ELF-1 (cell line): ENCODE data around the gene OR2T29.
"Not testable (repeated sequence)": the region's sequence is repeated elsewhere in the genome, so short reads cannot be mapped to it uniquely, and the experiment has no call there.

Source experiments
- DNase-seq: peaks from one replicate; pipeline ENCODE4 v3.0.0-alpha.2; 2016; ENCODE audit warnings: low read depth, low spot score

Gene OR2T29

DNA sequence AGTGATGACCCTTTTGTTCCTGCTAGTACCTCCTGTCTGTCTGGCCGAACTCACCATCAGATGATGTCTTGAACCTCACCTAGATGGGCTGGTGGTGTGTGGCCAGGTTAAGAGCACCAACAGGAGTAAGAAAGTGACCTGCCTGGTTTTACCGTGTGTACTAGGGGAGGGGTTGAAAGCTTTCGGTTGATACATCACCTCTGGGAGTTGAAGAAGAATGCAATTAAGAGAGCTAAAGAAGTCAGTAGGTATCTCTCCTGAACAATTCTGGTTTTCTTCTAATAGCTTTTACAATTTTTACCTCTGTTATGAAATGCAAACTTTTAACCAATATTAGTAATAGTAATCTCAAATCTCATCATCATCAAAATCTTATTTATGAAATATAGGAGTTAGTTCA is at the start of gene OR2T29:
Gene OR2T29 (minus strand): TSS at position 101 of the 400 bp plus-strand sequence. CDS start 3,281 bp downstream, outside the sequence.
- DNase-seq, result not testable (repeated sequence)

- no peak for DNase-seq
Observed at GRCh38 chr1:248611883-248612414, 49.4 kb upstream of the OR2T29 start.

DNA sequence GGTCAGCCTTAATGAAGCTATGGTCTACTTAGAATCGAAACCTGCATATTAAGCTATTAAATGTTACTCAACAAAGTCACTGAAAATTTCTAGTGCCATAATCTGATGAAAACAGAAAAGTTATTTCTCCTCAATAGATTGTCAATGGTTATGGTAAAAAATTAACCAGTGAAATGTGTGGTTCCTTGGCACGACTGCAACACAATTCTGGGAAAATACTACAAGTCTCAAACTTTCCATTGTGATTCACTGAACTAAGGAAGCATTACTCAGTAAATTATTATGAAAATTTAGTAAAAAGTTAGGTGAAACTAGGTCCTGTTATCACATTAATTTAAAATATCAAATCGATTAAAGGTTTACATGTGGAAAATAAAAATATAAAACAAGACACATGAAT is 47.7 kb upstream of the OR2T29 start:
- no peak for DNase-seq

DNA sequence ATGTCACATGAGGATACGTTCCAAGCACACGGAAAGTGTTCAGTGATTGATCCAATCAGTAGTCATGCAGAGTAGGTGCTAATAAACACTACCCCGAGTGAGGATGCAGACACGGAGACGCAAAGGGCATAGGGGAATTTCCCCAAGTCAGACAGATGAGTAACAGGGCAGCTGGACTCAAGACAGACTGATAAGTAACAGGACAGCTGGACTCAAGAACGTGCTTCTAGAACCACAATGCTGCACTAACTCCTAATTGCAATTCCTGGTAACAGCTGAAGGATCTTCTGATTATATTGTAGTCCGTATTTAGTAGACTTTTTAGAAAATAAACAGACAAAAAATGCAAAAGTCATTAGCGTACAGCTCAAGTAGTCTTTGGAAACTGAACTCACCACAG is 36.8 kb upstream of the OR2T29 start:
- DNase-seq, result no peak

- no peak for DNase-seq
Observed at GRCh38 chr1:248597589-248597988, 35.0 kb upstream of the OR2T29 start, which contains the start of gene OR2T10. Gene OR2T10, minus strand, starts transcription at chr1:248597700. Its CDS starts 3,932 bp downstream, at chr1:248593768.

DNA sequence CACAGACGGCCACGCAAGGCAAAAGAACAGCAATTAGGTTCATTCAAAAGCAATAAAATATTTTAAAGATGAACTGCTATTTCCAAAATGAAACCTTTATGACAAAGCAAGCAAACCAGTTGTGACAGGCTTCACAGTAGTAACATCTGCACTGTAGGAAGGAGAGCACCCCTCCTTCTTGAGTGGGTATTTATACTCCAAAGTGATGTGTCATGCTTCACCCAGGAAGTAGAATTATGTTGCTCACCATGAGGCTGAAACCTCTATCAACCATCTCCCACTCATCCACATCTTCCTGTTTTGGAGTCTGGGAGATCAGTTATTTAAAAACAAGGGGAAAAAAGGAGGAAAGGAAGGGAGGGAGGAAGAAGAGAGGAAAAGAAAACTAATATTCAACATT is 34.0 kb upstream of the OR2T29 start:
- no peak for DNase-seq

GRCh38 chr1:248593226-248593625 is 30.7 kb upstream of the OR2T29 start:
- no peak for DNase-seq

GRCh38 chr1:248592655-248593054 is 30.1 kb upstream of the OR2T29 start:
- no peak for DNase-seq

GRCh38 chr1:248590055-248590454 is 27.5 kb upstream of the OR2T29 start:
- DNase-seq, result no peak

DNA sequence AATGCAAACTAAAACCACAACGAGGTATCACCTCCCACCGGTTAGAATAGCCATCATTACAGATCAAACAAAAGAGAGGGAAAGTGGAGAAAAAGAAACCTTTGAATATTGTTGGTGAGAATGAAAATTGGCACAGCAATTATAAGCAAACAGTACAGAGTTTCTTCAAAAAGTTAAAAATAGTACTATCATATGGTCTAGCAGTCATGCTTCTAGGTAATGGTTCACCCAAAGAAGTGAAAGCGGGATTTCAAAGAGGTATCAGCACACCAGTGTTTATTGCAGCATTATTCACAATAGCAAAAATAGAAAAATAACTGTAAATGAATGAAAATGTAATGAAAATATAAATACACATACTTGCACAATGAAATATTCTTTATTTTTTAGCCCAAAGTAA is 26.8 kb upstream of the OR2T29 start:
- DNase-seq, result no peak

GRCh38 chr1:248585266-248585665 is 22.7 kb upstream of the OR2T29 start:
- DNase-seq, result no peak

DNA sequence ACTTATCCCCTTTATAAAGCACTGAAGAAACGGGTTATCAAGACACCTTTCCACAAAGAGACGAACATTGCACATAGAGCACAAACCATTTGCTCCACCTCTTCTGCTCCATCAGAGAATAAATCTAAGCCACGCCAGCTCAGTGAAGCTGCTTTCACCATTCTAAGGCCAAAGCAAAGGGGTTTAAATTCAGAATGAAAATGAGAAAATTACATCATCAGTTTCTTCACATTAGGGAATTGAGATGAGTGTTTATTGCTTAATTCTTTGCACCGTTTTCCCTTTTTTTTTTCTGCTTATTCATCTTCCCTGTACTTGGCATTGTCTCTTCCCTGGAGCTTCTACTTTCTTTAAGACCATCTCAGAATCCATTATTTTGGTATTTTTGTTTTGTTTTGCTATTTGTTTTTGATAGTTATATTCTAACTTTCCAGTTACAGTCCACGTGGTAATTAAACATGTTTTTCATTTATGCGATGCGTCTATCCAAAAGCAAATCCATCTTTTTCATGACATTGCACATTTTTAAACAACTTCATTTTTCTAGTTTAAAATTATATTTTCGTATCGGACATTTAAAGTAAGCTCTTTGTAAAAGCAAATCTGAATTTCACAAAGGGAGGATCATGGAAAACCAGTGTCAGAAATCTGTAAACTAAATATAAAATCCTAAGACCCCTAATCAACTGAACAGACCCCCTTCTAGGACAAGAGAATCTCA is 13.8 kb upstream of the OR2T29 start:
- DNase-seq, result no peak

DNA sequence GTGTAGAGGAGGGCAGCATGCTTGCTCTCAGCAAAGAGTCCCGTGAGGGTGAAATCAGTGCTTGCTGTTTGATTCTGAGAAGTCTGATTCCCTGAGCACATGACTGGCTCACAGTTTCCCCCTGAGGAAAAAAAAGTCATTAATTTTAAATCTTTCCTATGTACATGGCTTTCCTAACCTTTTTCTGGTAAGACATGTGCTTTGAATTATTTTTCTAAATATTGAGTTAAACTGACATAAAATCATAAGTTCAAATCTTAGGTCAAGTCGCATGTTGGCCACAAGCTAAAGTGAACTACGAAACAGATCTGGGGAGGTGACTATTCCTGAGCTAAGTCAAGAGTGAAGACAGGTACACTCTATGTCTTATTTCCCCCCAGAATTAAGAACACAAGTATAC is 12.1 kb upstream of the OR2T29 start, which contains the start of gene OR2T34:
Gene OR2T34 (minus strand): TSS at position 101 of the 400 bp plus-strand sequence. CDS start 0 bp downstream, at position 101.
- DNase-seq, result not testable (repeated sequence)

- not testable (repeated sequence) for DNase-seq
Observed at GRCh38 chr1:248573856-248574255, 11.3 kb upstream of the OR2T29 start.

DNA sequence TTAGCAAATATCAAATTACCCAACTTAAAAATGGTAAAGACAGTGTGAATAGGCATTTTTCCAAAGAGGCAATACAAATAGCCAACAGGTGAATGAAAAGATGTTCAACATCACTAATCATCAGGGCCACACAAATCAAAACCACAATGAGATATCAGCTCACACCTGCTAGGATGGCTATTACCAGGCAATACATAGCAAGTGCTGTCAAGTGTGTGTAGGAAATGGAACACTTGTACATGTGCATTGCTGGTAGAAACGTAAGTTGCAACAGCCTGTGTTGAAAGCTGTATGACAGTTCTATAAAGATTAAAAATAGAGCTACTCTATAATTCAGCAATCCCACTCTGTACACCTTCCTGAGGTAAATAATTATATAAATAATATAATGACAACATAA is 9.5 kb upstream of the OR2T29 start:
- DNase-seq, result not testable (repeated sequence)

GRCh38 chr1:248570811-248571210 is 8.2 kb upstream of the OR2T29 start:
- DNase-seq, result not testable (repeated sequence)

DNA sequence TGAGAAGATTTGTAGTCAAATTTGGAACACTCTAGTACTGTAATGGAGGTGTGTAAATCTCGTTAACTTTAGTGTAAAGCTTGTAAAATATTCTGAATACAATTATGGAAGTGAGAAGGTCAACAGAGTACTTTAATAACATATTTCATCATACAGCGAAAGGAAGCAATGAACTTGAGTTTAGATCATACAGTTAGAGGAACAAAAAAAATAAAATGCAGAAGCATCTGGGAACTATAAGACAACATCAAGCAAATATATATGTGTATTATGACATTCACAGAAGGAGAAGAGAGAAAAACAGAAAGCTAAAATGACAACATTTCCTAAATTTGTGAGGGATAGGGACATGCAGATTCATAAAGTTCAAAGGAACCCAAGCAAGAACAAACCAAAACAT is 6.5 kb upstream of the OR2T29 start:
- DNase-seq, result not testable (repeated sequence)

DNA sequence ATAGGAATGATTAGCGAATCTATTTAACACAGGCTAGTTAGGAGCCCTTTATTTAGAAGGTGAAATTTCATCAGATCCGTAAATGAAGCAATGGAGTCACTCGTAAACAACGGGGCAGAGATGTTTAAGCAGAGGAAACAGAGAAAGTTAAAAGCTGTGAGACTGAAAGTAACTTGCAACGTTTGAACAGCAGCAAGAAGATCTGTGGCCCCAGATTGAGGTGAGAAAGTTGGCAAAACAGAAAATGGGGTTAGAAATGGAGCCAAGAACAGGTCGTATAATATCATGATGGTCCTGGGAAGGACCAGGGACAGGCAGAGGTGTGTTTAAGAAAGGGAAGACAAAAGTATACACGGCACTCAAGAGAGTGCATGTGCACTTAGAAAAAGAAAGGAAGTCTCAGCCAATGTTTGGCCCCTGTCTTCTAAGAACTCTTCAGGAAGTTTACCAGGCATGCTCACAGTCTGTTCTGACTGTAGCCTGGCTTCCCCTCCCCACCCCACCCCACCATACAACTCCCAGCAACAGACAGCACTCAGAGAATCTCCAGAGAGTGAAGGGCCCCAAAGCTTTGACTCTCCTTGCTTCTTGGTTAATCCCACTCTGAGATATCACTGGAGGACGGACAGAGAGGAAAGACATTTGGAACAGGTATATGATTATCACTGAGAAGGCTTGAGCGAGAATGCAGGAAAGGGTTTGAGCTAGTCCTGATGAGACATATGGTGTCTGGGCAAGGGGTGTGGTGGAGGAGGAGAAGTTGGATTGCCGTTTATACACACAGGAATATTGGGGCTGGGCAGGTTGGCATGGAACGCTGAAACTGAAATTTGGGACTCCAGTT is 3.2 kb upstream of the OR2T29 start:
- DNase-seq, result not testable (repeated sequence)

DNA sequence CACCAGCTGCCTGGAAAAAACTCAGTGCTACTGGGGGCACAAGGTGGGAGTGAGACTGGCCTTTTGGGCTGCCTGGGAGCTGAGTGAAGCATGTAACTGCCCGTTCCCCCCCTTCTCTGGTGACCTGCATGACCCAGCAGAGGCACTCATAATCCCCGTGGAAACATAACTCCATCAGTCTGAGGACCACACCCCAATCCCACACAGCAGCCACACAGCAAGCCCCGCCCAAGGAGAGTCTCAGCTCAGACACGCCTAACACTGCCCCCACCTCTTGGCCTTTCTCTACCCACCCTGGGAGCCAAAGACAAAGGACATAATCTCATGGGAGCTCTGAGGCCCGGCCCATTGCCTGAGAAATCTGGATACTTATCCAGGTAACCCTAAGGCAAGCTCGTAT is 11.5 kb downstream of the OR2T29 start:
- not testable (repeated sequence) for DNase-seq

DNA sequence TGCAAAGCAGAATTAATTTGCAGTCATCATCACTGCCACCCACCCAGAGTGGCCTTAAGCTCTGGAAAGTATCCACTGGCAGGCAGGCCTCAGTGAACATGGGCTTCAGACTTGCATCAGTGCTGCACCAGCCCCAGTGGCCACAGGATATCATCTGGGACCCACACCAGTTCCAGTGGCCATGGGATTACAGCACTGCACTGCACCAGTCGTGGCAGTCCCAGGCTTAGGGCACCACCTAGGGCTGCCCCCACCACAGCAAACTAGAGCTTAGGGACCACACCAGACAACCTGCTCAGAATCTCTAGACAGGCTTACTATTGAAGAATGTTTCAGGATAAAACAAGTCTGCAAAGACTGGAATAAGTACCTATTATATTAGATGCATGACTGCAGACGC is 15.2 kb downstream of the OR2T29 start:
- not testable (repeated sequence) for DNase-seq

GRCh38 chr1:248537449-248537848 is 25.1 kb downstream of the OR2T29 start:
- DNase-seq, result not testable (repeated sequence)

DNA sequence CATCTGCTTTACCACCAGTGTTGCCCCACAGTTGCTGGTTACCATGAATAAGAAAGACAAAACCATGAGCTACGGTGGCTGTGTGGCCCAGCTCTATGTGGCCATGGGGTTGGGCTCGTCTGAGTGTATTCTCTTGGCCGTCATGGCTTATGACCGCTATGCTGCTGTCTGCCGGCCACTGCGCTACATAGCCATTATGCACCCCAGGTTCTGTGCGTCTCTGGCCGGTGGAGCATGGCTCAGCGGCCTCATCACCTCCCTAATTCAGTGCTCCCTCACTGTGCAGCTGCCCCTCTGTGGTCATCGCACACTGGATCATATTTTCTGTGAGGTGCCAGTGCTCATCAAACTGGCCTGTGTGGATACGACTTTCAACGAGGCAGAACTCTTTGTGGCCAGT is 40.7 kb downstream of the OR2T29 start:
- no peak for DNase-seq
